MV-4-11 (cell line): Measurements from ENCODE around the gene OR4E1.
"Not testable (repeated sequence)": the region's sequence is repeated elsewhere in the genome, so short reads cannot be mapped to it uniquely, and the experiment has no call there.

Source experiments
- DNase-seq: peaks from one replicate; lab custom pipeline; 2025; lab: John Stamatoyannopoulos, UW

The OR4E1 gene

GRCh38 chr14:21653331-21653885 is 20.2 kb downstream of the OR4E1 start, which contains the start of gene OR4E2:
OR4E2 (plus strand) TSS chr14:21653835; CDS start chr14:21665083, 11,248 bp downstream.
- DNase-seq: no peak

GRCh38 chr14:21652209-21652808 is 21.3 kb downstream of the OR4E1 start:
- no peak for DNase-seq

DNA sequence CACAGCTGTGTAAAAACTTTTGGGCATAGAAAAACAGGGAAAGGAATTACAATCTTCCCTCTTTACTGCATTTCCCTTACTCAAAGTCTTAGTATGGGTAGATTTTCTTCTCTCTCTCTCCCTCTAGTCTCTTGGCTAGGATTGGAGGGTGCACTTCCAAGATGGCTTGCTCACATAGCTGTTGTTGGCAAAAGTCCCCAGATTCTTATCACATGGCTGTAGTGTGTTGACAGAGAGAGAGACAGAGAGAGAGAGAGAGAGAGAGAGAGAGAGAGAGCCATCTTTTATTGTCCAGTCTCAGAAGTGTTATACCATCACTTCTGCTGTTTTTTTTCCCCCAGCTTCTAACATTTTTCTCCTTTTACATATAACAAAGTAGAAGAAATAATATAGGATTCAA is 26.2 kb downstream of the OR4E1 start:
- no peak for DNase-seq

DNA sequence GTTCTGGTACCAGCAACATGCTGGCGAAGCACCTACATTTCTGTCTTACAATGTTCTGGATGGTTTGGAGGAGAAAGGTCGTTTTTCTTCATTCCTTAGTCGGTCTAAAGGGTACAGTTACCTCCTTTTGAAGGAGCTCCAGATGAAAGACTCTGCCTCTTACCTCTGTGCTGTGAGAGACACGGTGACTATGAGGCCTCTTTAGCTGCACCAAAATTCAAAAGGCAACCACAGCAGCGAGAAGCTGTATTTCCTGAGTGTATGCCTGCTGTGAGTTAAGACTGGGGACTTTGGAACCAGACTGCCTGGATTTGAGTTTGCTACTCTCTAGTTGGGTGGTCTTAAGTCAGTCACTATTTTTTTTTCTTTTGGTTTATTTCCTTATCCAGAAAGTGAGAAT is 30.2 kb downstream of the OR4E1 start:
- DNase-seq: no peak

DNA sequence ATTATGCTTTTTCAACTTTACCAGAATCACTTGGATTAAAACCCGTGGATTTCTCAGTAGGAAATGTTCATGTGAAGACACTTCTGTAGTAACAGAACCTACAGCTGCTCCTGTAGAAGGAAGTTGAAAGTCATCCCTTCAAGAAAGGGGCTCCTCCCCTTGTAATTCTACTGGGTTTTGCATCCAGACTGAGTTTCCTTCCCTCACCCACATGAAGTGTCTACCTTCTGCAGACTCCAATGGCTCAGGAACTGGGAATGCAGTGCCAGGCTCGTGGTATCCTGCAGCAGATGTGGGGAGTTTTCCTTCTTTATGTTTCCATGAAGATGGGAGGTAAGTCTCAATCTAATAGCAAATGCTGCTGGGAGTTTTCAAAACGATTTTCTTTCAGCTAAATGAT is 30.9 kb downstream of the OR4E1 start:
- DNase-seq: no peak

GRCh38 chr14:21634840-21635239 is 38.8 kb downstream of the OR4E1 start, which contains the start of gene OR10G2:
OR10G2 (minus strand) TSS chr14:21634940; CDS start chr14:21634842, 98 bp downstream.
- DNase-seq: no peak

DNA sequence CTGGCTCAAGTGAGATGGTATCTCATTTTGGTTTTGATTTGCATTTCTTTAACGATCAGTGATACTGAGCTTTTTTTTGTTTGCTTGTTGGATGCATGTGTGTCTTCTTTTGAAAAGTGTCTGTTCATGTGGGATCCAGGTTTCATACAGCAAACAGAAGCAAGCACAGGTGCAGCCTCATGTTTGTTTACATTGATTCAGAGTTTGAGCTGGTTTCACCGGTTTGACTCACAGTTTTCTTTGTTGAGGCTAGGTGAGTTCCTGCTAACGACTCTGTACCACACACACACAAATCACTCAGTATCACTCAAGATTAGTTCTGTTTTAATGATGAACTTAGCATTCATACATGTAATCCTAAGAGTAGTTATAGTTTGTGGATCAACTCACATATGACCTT is 42.5 kb downstream of the OR4E1 start:
- no peak for DNase-seq

GRCh38 chr14:21630503-21630902 is 43.1 kb downstream of the OR4E1 start:
- DNase-seq: not testable (repeated sequence)

GRCh38 chr14:21626491-21627230 is 47.0 kb downstream of the OR4E1 start:
- no peak for DNase-seq
